ENCODE results near the gene MCF2L2. TPM values are rescaled to one million over a fixed set of nuclear protein-coding genes. Genes with fewer than 3 reads are reported as not detected.

The MCF2L2 gene
- total RNA-seq, 1 donor = under 0.01 TPM

- no peak for DNase-seq (ENCODE audit: insufficient read length, low spot score, missing footprints)
- peaks cover 4% of the 10 kb centered on the region for H3K9me3 ChIP-seq (ENCODE audit: low read depth, low read length)
- H3K27me3 ChIP-seq (ENCODE audit: insufficient read depth, low read length) = no peaks in the 10 kb centered on the region
- H2AFZ ChIP-seq (ENCODE audit: low read length) = peak overlapping the region; percentile 96
- no peaks in the 10 kb centered on the region for H3K36me3 ChIP-seq (ENCODE audit: insufficient read depth, low read length)
- H3K79me2 ChIP-seq (ENCODE audit: insufficient read depth, low read length) = peaks cover 2% of the 10 kb centered on the region
- peaks cover 19% of the 10 kb centered on the region for H3K4me1 ChIP-seq (ENCODE audit: insufficient read depth, low read length)
- TF ChIP-seq, protein P1, sequence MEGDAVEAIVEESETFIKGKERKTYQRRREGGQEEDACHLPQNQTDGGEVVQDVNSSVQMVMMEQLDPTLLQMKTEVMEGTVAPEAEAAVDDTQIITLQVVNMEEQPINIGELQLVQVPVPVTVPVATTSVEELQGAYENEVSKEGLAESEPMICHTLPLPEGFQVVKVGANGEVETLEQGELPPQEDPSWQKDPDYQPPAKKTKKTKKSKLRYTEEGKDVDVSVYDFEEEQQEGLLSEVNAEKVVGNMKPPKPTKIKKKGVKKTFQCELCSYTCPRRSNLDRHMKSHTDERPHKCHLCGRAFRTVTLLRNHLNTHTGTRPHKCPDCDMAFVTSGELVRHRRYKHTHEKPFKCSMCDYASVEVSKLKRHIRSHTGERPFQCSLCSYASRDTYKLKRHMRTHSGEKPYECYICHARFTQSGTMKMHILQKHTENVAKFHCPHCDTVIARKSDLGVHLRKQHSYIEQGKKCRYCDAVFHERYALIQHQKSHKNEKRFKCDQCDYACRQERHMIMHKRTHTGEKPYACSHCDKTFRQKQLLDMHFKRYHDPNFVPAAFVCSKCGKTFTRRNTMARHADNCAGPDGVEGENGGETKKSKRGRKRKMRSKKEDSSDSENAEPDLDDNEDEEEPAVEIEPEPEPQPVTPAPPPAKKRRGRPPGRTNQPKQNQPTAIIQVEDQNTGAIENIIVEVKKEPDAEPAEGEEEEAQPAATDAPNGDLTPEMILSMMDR (IDR thresholded peaks at IDR 0.05; ENCODE audit: extremely low read depth, low read depth, low read length) = no peak
- peak overlapping the region; percentile 96 for H3K4me3 ChIP-seq (ENCODE audit: insufficient read depth, low read length)
- H4K20me1 ChIP-seq (ENCODE audit: insufficient read depth, low read length) = peaks cover 4% of the 10 kb centered on the region
- peak overlapping the region; percentile 99 for H3K4me2 ChIP-seq (ENCODE audit: insufficient read depth, low read length)
- no peak overlapping the region for H3K27ac ChIP-seq (ENCODE audit: low read depth, low read length)
Measured at GRCh38 chr3:183448369-183449128, 20.1 kb upstream of the MCF2L2 start.

DNA sequence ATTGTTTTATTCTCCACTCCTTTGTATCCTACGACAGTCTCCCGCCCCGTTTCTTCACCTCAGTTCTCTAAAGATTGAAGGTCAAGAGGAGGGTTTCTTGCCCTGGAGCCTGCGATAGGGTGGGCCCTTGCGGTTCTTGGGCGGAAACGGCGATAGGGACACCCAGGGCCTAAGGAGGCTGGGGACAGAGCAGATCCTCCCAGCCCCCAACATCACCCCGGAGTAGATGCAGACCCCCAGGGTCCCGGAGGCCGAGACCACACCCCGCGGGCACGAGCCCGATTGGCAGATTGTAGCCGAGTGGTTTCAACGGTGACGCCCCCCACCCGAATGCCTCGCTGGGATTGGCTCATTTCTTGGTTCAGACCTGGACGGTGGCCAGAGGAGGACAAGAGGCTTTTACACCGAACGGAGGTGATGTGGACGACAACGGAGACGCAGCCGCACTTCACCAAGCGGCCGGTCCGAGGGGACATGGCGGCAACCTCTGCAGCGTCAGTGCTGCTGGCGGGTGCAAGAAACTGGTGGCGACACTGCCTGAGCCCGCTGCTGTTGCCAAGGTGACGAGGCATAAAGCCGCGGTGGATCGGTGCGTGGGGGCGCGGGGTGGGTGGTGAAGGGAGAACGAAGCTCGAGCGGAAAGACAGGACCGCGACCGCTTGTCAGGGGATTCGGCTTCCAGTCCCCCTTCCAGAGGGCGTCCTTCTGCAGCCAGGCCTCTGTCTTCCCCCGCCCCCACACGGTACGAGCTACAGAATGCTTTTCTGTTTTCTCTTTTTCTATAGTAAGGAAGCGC lies 19.0 kb upstream of the MCF2L2 start:
- TF ChIP-seq, protein P1 (IDR thresholded peaks at IDR 0.05; ENCODE audit: extremely low read depth, low read depth, low read length) = no peak
- DNase-seq (ENCODE audit: insufficient read length, low spot score, missing footprints) = peak; percentile 83

DNA sequence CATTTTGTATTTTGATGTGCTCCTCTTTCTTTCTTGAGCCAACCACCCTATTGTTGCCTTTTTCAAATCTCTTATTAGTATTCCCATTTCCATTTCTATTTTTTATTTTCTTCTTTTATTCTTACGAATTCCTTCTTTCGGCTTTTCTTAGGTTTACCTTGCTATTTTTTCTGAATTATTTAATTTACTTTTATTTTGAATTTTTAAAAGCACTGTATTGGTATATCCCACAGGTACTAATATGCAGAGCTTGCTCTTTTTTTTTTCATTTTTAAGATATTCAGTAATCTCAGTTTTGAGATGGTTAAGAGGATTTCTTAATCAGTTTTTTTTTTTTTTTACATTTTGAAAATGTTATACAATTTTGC lies 18.4 kb upstream of the MCF2L2 start:
- peak overlapping the region; percentile 99 for H3K4me2 ChIP-seq (ENCODE audit: insufficient read depth, low read length)
- H3K36me3 ChIP-seq (ENCODE audit: insufficient read depth, low read length) = no peaks in the 10 kb centered on the region
- H3K27me3 ChIP-seq (ENCODE audit: insufficient read depth, low read length) = no peaks in the 10 kb centered on the region
- H3K27ac ChIP-seq (ENCODE audit: low read depth, low read length) = peak overlapping the region; percentile 69
- H3K9me3 ChIP-seq (ENCODE audit: low read depth, low read length) = peaks cover 10% of the 10 kb centered on the region
- peak overlapping the region; percentile 96 for H2AFZ ChIP-seq (ENCODE audit: low read length)
- peaks cover 4% of the 10 kb centered on the region for H4K20me1 ChIP-seq (ENCODE audit: insufficient read depth, low read length)
- H3K4me1 ChIP-seq (ENCODE audit: insufficient read depth, low read length) = peaks cover 19% of the 10 kb centered on the region
- peak overlapping the region; percentile 96 for H3K4me3 ChIP-seq (ENCODE audit: insufficient read depth, low read length)
- H3K79me2 ChIP-seq (ENCODE audit: insufficient read depth, low read length) = peaks cover 2% of the 10 kb centered on the region
- TF ChIP-seq, protein P1 (IDR thresholded peaks at IDR 0.05; ENCODE audit: extremely low read depth, low read depth, low read length) = no peak
- no peak for DNase-seq (ENCODE audit: insufficient read length, low spot score, missing footprints)

More for the DNA sequence above, 19.0 kb upstream of the MCF2L2 start:
- H3K4me3 ChIP-seq (ENCODE audit: insufficient read depth, low read length) = peak overlapping the region; percentile 96
- peak overlapping the region; percentile 96 for H2AFZ ChIP-seq (ENCODE audit: low read length)
- no peaks in the 10 kb centered on the region for H3K27me3 ChIP-seq (ENCODE audit: insufficient read depth, low read length)
- peaks cover 19% of the 10 kb centered on the region for H3K4me1 ChIP-seq (ENCODE audit: insufficient read depth, low read length)
- peak overlapping the region; percentile 99 for H3K4me2 ChIP-seq (ENCODE audit: insufficient read depth, low read length)
- peaks cover 4% of the 10 kb centered on the region for H4K20me1 ChIP-seq (ENCODE audit: insufficient read depth, low read length)
- no peaks in the 10 kb centered on the region for H3K36me3 ChIP-seq (ENCODE audit: insufficient read depth, low read length)
- H3K79me2 ChIP-seq (ENCODE audit: insufficient read depth, low read length) = peaks cover 2% of the 10 kb centered on the region
- H3K9me3 ChIP-seq (ENCODE audit: low read depth, low read length) = peaks cover 10% of the 10 kb centered on the region
- H3K27ac ChIP-seq (ENCODE audit: low read depth, low read length) = peak overlapping the region; percentile 69

- TF ChIP-seq, protein P1 (IDR thresholded peaks at IDR 0.05; ENCODE audit: extremely low read depth, low read depth, low read length) = no peak
- H4K20me1 ChIP-seq (ENCODE audit: insufficient read depth, low read length) = peaks cover 2% of the 10 kb centered on the region
- H3K79me2 ChIP-seq (ENCODE audit: insufficient read depth, low read length) = peaks cover 2% of the 10 kb centered on the region
- no peaks in the 10 kb centered on the region for H3K27me3 ChIP-seq (ENCODE audit: insufficient read depth, low read length)
- H3K27ac ChIP-seq (ENCODE audit: low read depth, low read length) = no peak overlapping the region
- H3K36me3 ChIP-seq (ENCODE audit: insufficient read depth, low read length) = no peaks in the 10 kb centered on the region
- peaks cover 17% of the 10 kb centered on the region for H3K4me1 ChIP-seq (ENCODE audit: insufficient read depth, low read length)
- H3K9me3 ChIP-seq (ENCODE audit: low read depth, low read length) = peaks cover 10% of the 10 kb centered on the region
- no peak overlapping the region for H3K4me2 ChIP-seq (ENCODE audit: insufficient read depth, low read length)
- no peak for DNase-seq (ENCODE audit: insufficient read length, low spot score, missing footprints)
- H2AFZ ChIP-seq (ENCODE audit: low read length) = no peak overlapping the region
- H3K4me3 ChIP-seq (ENCODE audit: insufficient read depth, low read length) = no peak overlapping the region
Measured at GRCh38 chr3:183444748-183445147, 16.3 kb upstream of the MCF2L2 start.

Data from osteoblast (primary cell).